Testis (tissue), 2 donors: ENCODE results near the gene MLXIP.

Source experiments
- POLR2A ChIP-seq: fragments of 450-650 bp; IDR thresholded peaks from one replicate; pipeline ENCODE4 v1.6.1; 2017; ENCODE audit warnings: antibody characterized with exemption, mild to moderate bottlenecking, moderate library complexity
- TF ChIP-seq, protein P1 (sequence below), 3 experiments: fragments of 450-650 bp in 2 of 3; fragments of 200-600 bp in 1 of 3; sonication (generic) in 1 of 3; IDR thresholded peaks; one replicate each; pipeline ENCODE4 v1.5.1; 2016 to 2019; ENCODE audit warnings: antibody characterized with exemption in 3 of 3, mild to moderate bottlenecking in 2 of 3, moderate library complexity in 1 of 3

DNA sequence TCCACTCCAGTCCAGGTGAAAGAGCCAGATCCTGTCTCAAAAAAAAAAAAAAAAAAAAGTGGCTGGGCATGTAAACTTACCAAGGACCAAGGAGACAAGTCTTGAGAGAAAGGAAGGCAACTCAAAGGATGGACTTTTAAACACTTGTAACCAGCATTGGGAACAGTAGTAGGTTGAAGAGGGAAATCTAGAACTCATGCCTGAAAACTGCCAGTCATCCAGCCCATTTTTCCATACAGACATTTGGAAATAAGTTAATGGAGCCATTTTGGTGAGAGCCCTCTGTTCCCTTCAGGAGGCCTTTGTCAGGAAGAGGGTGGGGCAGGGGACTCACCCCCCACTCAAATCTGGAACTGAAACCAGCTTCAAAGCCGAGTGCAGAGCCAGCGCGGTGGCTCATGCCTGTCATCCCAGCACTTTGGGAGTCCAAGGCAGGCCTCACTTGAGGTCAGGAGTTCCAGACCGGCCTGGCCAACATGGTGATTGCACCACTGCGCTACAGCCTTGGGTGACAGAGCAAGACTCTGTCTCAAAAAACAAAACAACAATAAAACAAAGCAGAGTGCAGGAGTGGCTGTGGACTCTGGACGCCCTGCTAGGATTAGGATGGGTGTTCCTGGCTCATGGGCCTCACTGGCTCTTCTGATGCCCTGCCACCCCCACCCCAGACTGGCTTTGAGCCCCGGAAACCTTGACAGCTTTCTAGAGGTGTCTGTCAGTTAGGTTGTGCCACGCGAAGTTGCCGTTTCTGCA lies 1.6 kb upstream of the MLXIP start:
- TF ChIP-seq, protein P1, sequence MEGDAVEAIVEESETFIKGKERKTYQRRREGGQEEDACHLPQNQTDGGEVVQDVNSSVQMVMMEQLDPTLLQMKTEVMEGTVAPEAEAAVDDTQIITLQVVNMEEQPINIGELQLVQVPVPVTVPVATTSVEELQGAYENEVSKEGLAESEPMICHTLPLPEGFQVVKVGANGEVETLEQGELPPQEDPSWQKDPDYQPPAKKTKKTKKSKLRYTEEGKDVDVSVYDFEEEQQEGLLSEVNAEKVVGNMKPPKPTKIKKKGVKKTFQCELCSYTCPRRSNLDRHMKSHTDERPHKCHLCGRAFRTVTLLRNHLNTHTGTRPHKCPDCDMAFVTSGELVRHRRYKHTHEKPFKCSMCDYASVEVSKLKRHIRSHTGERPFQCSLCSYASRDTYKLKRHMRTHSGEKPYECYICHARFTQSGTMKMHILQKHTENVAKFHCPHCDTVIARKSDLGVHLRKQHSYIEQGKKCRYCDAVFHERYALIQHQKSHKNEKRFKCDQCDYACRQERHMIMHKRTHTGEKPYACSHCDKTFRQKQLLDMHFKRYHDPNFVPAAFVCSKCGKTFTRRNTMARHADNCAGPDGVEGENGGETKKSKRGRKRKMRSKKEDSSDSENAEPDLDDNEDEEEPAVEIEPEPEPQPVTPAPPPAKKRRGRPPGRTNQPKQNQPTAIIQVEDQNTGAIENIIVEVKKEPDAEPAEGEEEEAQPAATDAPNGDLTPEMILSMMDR (IDR thresholded peaks at IDR 0.05), result no peak
- no peak for TF ChIP-seq POLR2A
